ENCODE measurements around the gene FBF1. TPM values are rescaled to one million over a fixed set of nuclear protein-coding genes. Genes with fewer than 3 reads are reported as not detected.

FBF1 gene
- total and polyA plus RNA-seq, 9 of the 15 experiments (the other 6 are each of a cell fraction or from before 2014, with no cell fraction given): 0.46 to 14.9 (median 7.5) TPM

GRCh38 chr17:75978938-75979704 lies 38.3 kb upstream of the FBF1 start, which contains the start of the genes ACOX1 and TEN1 (continued):
- TF ChIP-seq REST (IDR thresholded peaks at IDR 0.05; ENCODE audit: borderline replicate concordance): peak; percentile 90
- peak; percentile 61; the same call in 1 of the 2 replicates for TF ChIP-seq REST (CRISPR knock-in tag; IDR thresholded peaks at IDR 0.05; ENCODE audit: low read depth)
- no peak for TF ChIP-seq SRSF3 (IDR thresholded peaks at IDR 0.05; ENCODE audit: insufficient read depth, low read length)
- TF ChIP-seq ERF (CRISPR knock-in tag; IDR thresholded peaks at IDR 0.05): 0 out of 2 replicates have a peak, but pooled peaks have one; percentile 33
- TF ChIP-seq CHCHD3 (CRISPR knock-in tag; IDR thresholded peaks at IDR 0.05): peak; percentile 72; the same call in 1 of the 2 replicates
- TF ChIP-seq NR2F6 (CRISPR knock-in tag; IDR thresholded peaks at IDR 0.05): no peak
- TF ChIP-seq GABPA (tag; conservative IDR thresholded peaks at IDR 0.05; ENCODE audit: low read depth): peak; percentile 87
- TF ChIP-seq ESRRB (CRISPR knock-in tag; IDR thresholded peaks at IDR 0.05; ENCODE audit: borderline replicate concordance): no peak
- no peak for TF ChIP-seq PHB2 (IDR thresholded peaks at IDR 0.05; ENCODE audit: low read depth)
- no peak for TF ChIP-seq ZNF398 (CRISPR knock-in tag; IDR thresholded peaks at IDR 0.05)
- TF ChIP-seq ZKSCAN8 (CRISPR knock-in tag; IDR thresholded peaks at IDR 0.05): no peak
- TF ChIP-seq KLF16 (IDR thresholded peaks at IDR 0.05): no peak
- no peak for TF ChIP-seq RNF219 (CRISPR knock-in tag; IDR thresholded peaks at IDR 0.05)
- TF ChIP-seq ZNF347 (CRISPR knock-in tag; IDR thresholded peaks at IDR 0.05; ENCODE audit: low read depth): peak; percentile 54; the same call in 1 of the 2 replicates
- no peak for TF ChIP-seq ZNF586 (CRISPR knock-in tag; conservative IDR thresholded peaks at IDR 0.05)
